ENCODE measurements around the gene USP20. TPM values are rescaled to one million over a fixed set of nuclear protein-coding genes. Genes with fewer than 3 reads are reported as not detected.

USP20 gene
- total and polyA plus RNA-seq, 2 donors from 2014 or later, result 22.8 to 28.8 TPM

GRCh38 chr9:129834489-129835127 lies 650 bp upstream of the USP20 start:
- intact Hi-C loops (cut with DNase I), result no loop called here
- H3K27me3 ChIP-seq (ENCODE audit: control insufficient read depth, insufficient read depth, low read length), result no peaks in the 10 kb centered on the region
- peaks cover 5 to 34% (median 9%) of the 10 kb centered on the region in 3 donors for H3K36me3 ChIP-seq (ENCODE audit: control insufficient read depth in 2 of 3, insufficient read depth in 3 of 3, low read length in 3 of 3)
- FAIRE-seq (no peak), DNase-seq (peak in 2 of 5 donors; percentile 14 to 75)
- no peak for TF ChIP-seq CTCF (IDR thresholded peaks at IDR 0.05; ENCODE audit: borderline replicate concordance, extremely low read depth, insufficient read depth)
- H3K4me3 ChIP-seq (ENCODE audit: low read length in 3 of 3), result peak overlapping the region; percentile 91 to 99 (median 99)
- peak overlapping the region; percentile 85 to 95 (median 90) for H3K9ac ChIP-seq (ENCODE audit: low read length in 3 of 3)
- H3K4me1 ChIP-seq (ENCODE audit: control insufficient read depth in 2 of 3, insufficient read depth in 2 of 3, low read depth in 1 of 3, low read length in 3 of 3), result peaks cover 0 to 9% (median 4%) of the 10 kb centered on the region in 3 donors
- no peaks in the 10 kb centered on the region for H3K9me3 ChIP-seq (ENCODE audit: control insufficient read depth in 2 of 3, insufficient read depth in 1 of 3, low read length in 3 of 3)
- H3K27ac ChIP-seq (ENCODE audit: low read depth in 2 of 2, low read length in 2 of 2), result peak overlapping the region; percentile 76 to 82

- Histone ChIP-seq H3K4me3 (ENCODE audit: low read length in 3 of 3) (peak overlapping the region; percentile 57 to 99 (median 76)), H3K9me3 (ENCODE audit: control insufficient read depth in 2 of 3, insufficient read depth in 1 of 3, low read length in 3 of 3) (no peaks in the 10 kb centered on the region), H3K27me3 (ENCODE audit: control insufficient read depth, insufficient read depth, low read length) (no peaks in the 10 kb centered on the region), H3K9ac (ENCODE audit: low read length in 3 of 3) (peak overlapping the region; percentile 4 to 84 (median 15)), H3K36me3 (ENCODE audit: control insufficient read depth in 2 of 3, insufficient read depth in 3 of 3, low read length in 3 of 3) (peaks cover 5 to 21% (median 6%) of the 10 kb centered on the region in 3 donors), H3K27ac (ENCODE audit: low read depth in 2 of 2, low read length in 2 of 2) (peak overlapping the region in 1 of 2 donors; percentile 28), H3K4me1 (ENCODE audit: control insufficient read depth in 2 of 3, insufficient read depth in 2 of 3, low read depth in 1 of 3, low read length in 3 of 3) (peaks cover 0 to 9% (median 4%) of the 10 kb centered on the region in 3 donors)
- no peak for TF ChIP-seq CTCF (IDR thresholded peaks at IDR 0.05; ENCODE audit: borderline replicate concordance, extremely low read depth, insufficient read depth)
- DNase-seq, result peak in 1 of 5 donors; percentile 15
- no peak for FAIRE-seq
- intact Hi-C loops (cut with DNase I), result no loop called here
These were observed 584 bp downstream of the USP20 start for GRCh38 chr9:129835860-129836223.

- Histone ChIP-seq H3K4me3 (ENCODE audit: low read length in 3 of 3) (peak overlapping the region; percentile 57 to 99 (median 76)), H3K27me3 (ENCODE audit: control insufficient read depth, insufficient read depth, low read length) (no peaks in the 10 kb centered on the region), H3K27ac (ENCODE audit: low read depth in 2 of 2, low read length in 2 of 2) (no peak overlapping the region), H3K36me3 (ENCODE audit: control insufficient read depth in 2 of 3, insufficient read depth in 3 of 3, low read length in 3 of 3) (peaks cover 5 to 15% (median 6%) of the 10 kb centered on the region in 3 donors), H3K9me3 (ENCODE audit: control insufficient read depth in 2 of 3, insufficient read depth in 1 of 3, low read length in 3 of 3) (no peaks in the 10 kb centered on the region), H3K4me1 (ENCODE audit: control insufficient read depth in 2 of 3, insufficient read depth in 2 of 3, low read depth in 1 of 3, low read length in 3 of 3) (peaks cover 0 to 9% (median 4%) of the 10 kb centered on the region in 3 donors), H3K9ac (ENCODE audit: low read length in 3 of 3) (peak overlapping the region; percentile 4 to 84 (median 15))
- intact Hi-C loops (cut with DNase I), result no loop called here
- no peak for TF ChIP-seq CTCF (IDR thresholded peaks at IDR 0.05; ENCODE audit: borderline replicate concordance, extremely low read depth, insufficient read depth)
- DNase-seq (peak in 3 of 5 donors; percentile 17 to 52 (median 24)), FAIRE-seq (no peak)
These were observed 1.2 kb downstream of the USP20 start for GRCh38 chr9:129836311-129837007.

All from kidney (tissue), 14 donors.